HG03280 (cell line): ENCODE results near the gene REG1B.

Experiments
- ATAC-seq: cut with Tn5 transposase; IDR thresholded peaks from one replicate; pipeline ENCODE4 v1.9.1; 2021; ENCODE audit warnings: mild to moderate bottlenecking, moderate library complexity; ENCODE audit not compliant: unreplicated experiment

The REG1B gene, protein sequence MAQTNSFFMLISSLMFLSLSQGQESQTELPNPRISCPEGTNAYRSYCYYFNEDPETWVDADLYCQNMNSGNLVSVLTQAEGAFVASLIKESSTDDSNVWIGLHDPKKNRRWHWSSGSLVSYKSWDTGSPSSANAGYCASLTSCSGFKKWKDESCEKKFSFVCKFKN

DNA sequence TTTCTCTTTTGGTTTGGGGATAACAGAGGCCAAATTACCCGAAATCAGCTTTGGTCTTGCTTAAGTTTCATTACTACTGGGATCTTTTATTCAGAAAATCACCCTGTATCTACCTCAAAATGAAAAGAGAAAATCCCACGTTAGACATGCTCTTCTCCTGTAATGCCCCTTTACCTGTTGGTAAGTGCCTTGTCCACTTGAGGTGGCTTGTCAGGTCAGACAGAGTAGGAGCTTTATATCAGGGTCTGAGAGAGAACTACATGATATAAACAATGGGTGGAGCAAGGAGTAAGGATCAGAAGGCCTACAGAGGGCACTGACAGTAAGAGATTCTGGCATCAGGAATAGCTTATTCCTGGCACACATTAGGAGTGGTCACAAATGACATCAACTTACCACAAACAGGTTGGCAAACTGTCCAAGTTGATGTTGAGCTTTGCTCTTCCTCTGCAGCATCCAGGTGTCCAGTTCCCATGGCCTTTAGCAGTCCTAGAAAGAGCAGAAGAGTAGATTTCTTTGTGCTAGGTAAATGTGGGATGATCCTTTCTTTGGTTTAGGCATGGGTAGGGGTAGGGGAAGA, at the start of gene REG1B:
TSS of gene REG1B (minus strand) at position 209 of the 580 bp plus-strand sequence. CDS start 381 bp downstream, outside the sequence.
- ATAC-seq = no peak

- ATAC-seq = no peak
These were observed 43.9 kb upstream of the REG1B start for GRCh38 chr2:79131687-79132086.

- ATAC-seq = no peak
These were observed 42.0 kb upstream of the REG1B start for GRCh38 chr2:79129804-79130203.

DNA sequence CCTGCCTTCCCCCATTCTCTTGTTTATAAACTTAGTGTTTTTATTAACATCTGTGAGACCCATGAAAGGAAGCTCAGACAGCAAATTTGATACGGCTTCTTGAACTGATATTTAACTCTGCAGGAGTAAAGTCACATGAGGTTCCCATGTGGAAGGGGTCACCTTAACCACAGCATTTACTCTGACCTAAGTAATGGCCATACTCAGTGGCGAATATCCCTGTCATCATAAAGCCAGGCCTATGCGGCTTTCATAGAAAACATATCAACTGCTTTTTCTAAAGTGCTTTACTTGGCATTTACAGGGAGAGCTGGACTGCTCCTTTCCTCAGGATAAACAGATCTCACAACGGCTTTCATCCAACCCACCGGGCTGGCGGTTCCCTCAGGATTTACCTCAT, 41.5 kb upstream of the REG1B start:
- ATAC-seq = no peak

GRCh38 chr2:79128406-79128805, 40.6 kb upstream of the REG1B start:
- no peak for ATAC-seq

GRCh38 chr2:79125721-79125985, 37.9 kb upstream of the REG1B start:
- ATAC-seq = no peak

DNA sequence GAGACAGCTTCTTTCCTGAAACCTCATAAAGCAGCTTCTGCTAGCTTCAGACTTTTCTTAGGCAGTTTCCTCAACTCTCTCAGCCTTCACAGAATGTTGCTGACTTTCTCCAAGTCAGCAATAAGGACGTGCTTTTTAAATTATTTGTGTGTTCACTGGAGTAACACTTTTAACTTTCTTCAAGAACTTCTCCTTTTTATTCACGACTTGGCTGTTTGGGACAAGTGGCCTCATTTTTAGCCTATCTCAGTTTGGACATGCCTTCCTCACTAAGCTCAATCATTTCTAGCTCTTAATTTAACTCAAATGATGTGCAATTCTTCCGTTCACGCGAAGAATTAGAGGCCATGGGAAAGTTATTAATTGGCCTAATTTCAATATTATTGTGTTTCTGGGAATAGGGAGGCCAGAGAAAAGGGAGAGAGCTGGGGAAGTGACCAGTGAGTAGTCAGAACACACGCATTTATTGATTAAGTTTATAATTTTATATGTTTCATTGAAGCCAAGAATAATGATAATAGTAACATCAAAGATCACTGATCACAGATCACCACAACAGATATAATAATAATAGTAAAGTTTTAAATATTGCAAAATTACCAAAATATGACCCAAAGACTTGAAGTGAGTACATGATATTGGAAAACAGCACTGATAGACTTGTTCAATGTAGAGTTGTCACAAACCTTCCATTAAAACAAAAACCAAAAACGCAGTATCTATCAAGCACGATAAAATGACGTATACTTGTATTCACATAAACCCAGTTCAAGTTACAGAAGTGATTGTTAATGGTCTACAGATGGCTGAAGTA, 37.3 kb upstream of the REG1B start:
- ATAC-seq = no peak

DNA sequence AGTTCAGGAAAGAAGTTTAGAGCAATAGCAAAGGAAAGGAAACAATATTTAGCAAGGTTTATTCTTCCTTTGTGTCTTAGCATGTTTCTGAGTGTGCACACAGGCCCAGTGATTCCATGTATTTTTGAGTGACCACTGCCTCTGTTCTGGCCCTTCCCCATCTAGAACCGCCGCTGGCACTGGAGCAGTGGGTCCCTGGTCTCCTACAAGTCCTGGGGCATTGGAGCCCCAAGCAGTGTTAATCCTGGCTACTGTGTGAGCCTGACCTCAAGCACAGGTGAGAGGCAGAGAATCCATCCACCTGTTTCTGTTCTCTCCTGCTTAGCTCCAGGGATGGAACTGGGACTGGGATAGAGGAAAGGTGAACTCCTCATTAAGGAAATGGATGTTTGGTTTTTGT, 34.9 kb upstream of the REG1B start:
- ATAC-seq = no peak

- ATAC-seq = no peak
These were observed 32.5 kb upstream of the REG1B start, which contains the start of gene REG1A for GRCh38 chr2:79120194-79120713. TSS of gene REG1A (plus strand) at chr2:79120488. CDS start at chr2:79120862, 374 bp downstream.

- ATAC-seq = no peak
These were observed 29.5 kb upstream of the REG1B start for GRCh38 chr2:79116997-79117928.

GRCh38 chr2:79114797-79115494, 27.2 kb upstream of the REG1B start:
- ATAC-seq = no peak

DNA sequence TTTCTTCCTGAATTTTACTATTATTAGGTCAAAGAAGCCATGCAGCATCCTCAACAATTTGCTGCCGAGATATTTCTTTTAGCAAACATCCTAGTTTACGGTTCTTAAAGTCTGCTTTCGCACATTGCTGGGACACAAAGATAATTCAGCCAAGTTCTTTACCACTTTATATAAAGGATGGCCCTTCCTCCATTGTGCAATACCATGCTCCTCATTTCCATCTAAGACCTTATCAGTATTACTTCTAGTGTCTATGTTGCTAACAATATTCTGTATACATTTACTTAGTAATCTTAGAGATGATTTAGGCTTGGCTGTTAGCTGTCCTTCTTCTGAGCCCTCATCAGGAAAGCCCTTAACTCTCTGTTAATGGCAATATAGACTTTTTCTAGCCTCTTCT, 24.5 kb upstream of the REG1B start:
- ATAC-seq = no peak

DNA sequence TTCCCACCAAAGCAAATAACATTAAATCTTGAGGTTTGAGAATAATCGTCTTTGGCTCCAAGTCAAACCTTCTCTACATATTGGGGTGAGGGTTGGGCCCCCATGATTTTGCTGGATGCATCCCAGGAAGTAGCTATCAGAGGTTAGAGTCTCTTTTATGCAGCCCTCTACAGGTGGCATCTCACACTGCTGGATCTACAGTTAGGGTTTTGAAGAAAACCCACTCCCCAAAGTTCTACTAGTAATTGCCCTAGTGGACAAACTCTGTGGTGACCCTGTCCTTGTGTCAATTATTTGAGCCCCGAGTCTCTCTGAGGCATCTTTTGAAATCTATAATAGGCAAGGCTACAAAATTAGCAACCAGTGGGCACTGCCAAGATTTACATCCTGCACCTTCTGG, 17.5 kb upstream of the REG1B start:
- ATAC-seq = no peak

GRCh38 chr2:79103214-79103613, 15.4 kb upstream of the REG1B start:
- ATAC-seq = no peak

DNA sequence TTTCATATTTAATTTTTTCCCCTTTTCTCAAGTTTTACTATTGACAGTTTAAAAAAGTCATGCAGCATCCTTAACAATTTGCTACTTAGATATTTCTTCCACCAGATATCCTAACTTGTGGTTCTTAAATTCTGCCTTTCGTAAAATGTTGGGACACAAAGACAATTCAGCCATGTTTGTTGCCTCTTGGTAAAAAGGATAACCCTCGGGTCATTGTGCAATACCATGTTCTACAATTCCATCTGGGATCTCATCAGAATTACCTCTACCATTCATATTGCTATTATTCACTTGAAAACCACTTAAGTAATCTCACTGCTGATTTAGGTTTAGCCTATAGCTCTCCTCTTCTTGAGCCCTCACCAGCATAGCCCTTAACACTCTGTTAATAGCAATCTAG, 13.2 kb upstream of the REG1B start:
- no peak for ATAC-seq

GRCh38 chr2:79100285-79100684, 12.5 kb upstream of the REG1B start:
- no peak for ATAC-seq

DNA sequence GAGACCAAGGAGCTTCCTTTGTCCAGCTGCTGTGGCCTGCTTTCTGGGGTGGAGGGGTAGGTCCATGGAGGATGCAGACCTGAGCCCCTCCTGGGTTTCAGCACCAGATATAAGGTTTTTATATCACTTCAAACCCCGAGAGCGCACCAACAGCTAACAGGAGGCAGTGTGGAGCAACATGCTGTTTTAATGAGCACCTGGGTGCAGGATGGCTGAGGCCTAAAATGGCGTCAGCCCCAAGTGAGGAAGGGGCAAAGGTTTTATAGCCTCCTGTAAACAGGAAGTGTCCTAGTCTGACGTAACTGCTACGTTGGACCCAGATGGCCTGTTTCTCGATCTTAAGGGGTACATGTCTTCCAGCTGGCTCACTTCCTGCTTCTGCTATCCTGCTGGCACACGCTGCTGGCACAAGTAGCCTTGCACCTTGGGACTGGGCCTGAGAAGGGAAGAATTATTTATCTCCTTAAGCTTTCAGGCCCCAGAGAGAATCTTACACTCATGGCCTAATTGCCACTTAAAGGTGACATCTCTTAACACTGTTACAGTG, 11.4 kb upstream of the REG1B start:
- ATAC-seq = no peak

GRCh38 chr2:79097843-79098242, 10.1 kb upstream of the REG1B start:
- ATAC-seq = no peak

GRCh38 chr2:79090693-79091092, 2.9 kb upstream of the REG1B start:
- ATAC-seq = no peak

DNA sequence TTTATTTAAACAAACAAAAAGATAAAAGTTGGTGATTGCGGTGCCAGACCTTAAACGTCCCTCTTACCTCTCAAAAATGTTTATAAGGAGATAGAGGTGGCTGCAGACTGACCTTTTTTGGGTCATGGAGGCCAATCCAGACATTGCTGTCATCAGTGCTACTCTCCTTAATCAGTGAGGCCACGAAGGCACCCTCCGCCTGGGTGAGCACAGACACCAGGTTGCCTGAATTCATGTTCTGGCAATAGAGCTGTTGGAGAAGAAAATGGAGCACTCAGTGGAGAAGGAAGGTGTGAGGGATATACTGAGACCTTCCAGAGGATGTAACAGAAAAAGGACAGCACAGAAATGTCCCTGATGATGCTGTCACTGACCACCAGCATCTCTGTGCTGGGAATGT, 1.5 kb downstream of the REG1B start:
- ATAC-seq = no peak
